Skeletal muscle tissue (tissue), 4 donors: ENCODE measurements around the gene NBPF3. TPM values are rescaled to one million over a fixed set of nuclear protein-coding genes. Genes with fewer than 3 reads are reported as not detected.

Source experiments
- H3K27ac ChIP-seq: one replicate; pipeline ENCODE4 v1.7.0; 2013; ENCODE audit warnings: mild to moderate bottlenecking, low read depth, low read length, inconsistent platforms
- H3K27me3 ChIP-seq, 3 donors: one replicate each; pipeline ENCODE4 v1.7.0; 2013; ENCODE audit warnings: low read length in 3 of 3; ENCODE audit not compliant: control insufficient read depth in 3 of 3, insufficient read depth in 3 of 3
- H3K36me3 ChIP-seq, 3 donors: one replicate each; pipeline ENCODE4 v1.7.0; 2013; ENCODE audit warnings: low read length in 3 of 3; ENCODE audit not compliant: control insufficient read depth in 3 of 3, insufficient read depth in 3 of 3
- H3K4me1 ChIP-seq, 3 donors: one replicate each; pipeline ENCODE4 v1.7.0; 2013; ENCODE audit warnings: low read length in 3 of 3, mild to moderate bottlenecking in 3 of 3; ENCODE audit not compliant: control insufficient read depth in 3 of 3, insufficient read depth in 3 of 3
- H3K4me3 ChIP-seq, 3 donors: one replicate each; pipeline ENCODE4 v1.7.0; 2013; ENCODE audit warnings: low read length in 3 of 3
- H3K9ac ChIP-seq, 3 donors: one replicate each; pipeline ENCODE4 v1.7.0; 2013; ENCODE audit warnings: low read length in 3 of 3, mild to moderate bottlenecking in 3 of 3, moderate library complexity in 2 of 3, low read depth in 1 of 3
- H3K9me3 ChIP-seq, 3 donors: one replicate each; pipeline ENCODE4 v1.7.0; 2013; ENCODE audit warnings: low read length in 3 of 3; ENCODE audit not compliant: control insufficient read depth in 3 of 3
- total RNA-seq: library from RNA; depleted of rRNA; stranded (reverse); fragments of >200 nt; gene quantifications from one replicate; pipeline ENCODE4 v1.2.3, GENCODE V29; 2014
- donor health status: Osteomylitis.

NBPF3 gene
- total RNA-seq, 1 donor from 2014 or later: 5.7 TPM

GRCh38 chr1:21491488-21492355 lies 51.8 kb downstream of the NBPF3 start:
- Histone ChIP-seq H3K9me3 (no peaks in the 10 kb centered on the region), H3K4me3 (no peak overlapping the region), H3K9ac (no peak overlapping the region), H3K36me3 (no peaks in the 10 kb centered on the region), H3K27ac (no peak overlapping the region), H3K4me1 (no peaks in the 10 kb centered on the region), H3K27me3 (peaks cover 23 to 35% (median 23%) of the 10 kb centered on the region in 3 donors)

- H3K9ac ChIP-seq: no peak overlapping the region
- no peak overlapping the region for H3K4me3 ChIP-seq
- H3K27ac ChIP-seq: no peak overlapping the region
- no peaks in the 10 kb centered on the region for H3K4me1 ChIP-seq
- H3K36me3 ChIP-seq: no peaks in the 10 kb centered on the region
- no peaks in the 10 kb centered on the region for H3K9me3 ChIP-seq
- peaks cover 25 to 38% (median 26%) of the 10 kb centered on the region in 3 donors for H3K27me3 ChIP-seq
Observed at GRCh38 chr1:21492356-21492625, 52.4 kb downstream of the NBPF3 start.

GRCh38 chr1:21494196-21494595 lies 54.3 kb downstream of the NBPF3 start:
- H3K4me3 ChIP-seq: no peak overlapping the region
- H3K9ac ChIP-seq: no peak overlapping the region
- H3K27ac ChIP-seq: no peak overlapping the region
- H3K27me3 ChIP-seq: peaks cover 19 to 32% (median 32%) of the 10 kb centered on the region in 3 donors
- no peaks in the 10 kb centered on the region for H3K36me3 ChIP-seq
- H3K4me1 ChIP-seq: no peaks in the 10 kb centered on the region
- no peaks in the 10 kb centered on the region for H3K9me3 ChIP-seq

GRCh38 chr1:21495225-21495820 lies 55.4 kb downstream of the NBPF3 start:
- no peak overlapping the region for H3K27ac ChIP-seq
- H3K4me3 ChIP-seq: no peak overlapping the region
- no peaks in the 10 kb centered on the region for H3K4me1 ChIP-seq
- no peak overlapping the region for H3K9ac ChIP-seq
- H3K36me3 ChIP-seq: no peaks in the 10 kb centered on the region
- no peaks in the 10 kb centered on the region for H3K9me3 ChIP-seq
- peaks cover 21 to 29% (median 26%) of the 10 kb centered on the region in 3 donors for H3K27me3 ChIP-seq

GRCh38 chr1:21496063-21496462 lies 56.1 kb downstream of the NBPF3 start:
- H3K9me3 ChIP-seq: no peaks in the 10 kb centered on the region
- no peak overlapping the region for H3K27ac ChIP-seq
- no peak overlapping the region for H3K9ac ChIP-seq
- H3K4me3 ChIP-seq: no peak overlapping the region
- H3K36me3 ChIP-seq: no peaks in the 10 kb centered on the region
- peaks cover 16 to 24% (median 23%) of the 10 kb centered on the region in 3 donors for H3K27me3 ChIP-seq
- H3K4me1 ChIP-seq: no peaks in the 10 kb centered on the region

GRCh38 chr1:21496886-21497285 lies 56.9 kb downstream of the NBPF3 start:
- no peak overlapping the region for H3K4me3 ChIP-seq
- no peak overlapping the region for H3K27ac ChIP-seq
- no peak overlapping the region for H3K9ac ChIP-seq
- H3K9me3 ChIP-seq: no peaks in the 10 kb centered on the region
- no peaks in the 10 kb centered on the region for H3K4me1 ChIP-seq
- peaks cover 14 to 21% (median 19%) of the 10 kb centered on the region in 3 donors for H3K27me3 ChIP-seq
- no peaks in the 10 kb centered on the region for H3K36me3 ChIP-seq

GRCh38 chr1:21497466-21498061 lies 57.6 kb downstream of the NBPF3 start:
- Histone ChIP-seq H3K9me3 (no peaks in the 10 kb centered on the region), H3K4me1 (no peaks in the 10 kb centered on the region), H3K4me3 (no peak overlapping the region), H3K36me3 (no peaks in the 10 kb centered on the region), H3K27ac (no peak overlapping the region), H3K9ac (no peak overlapping the region), H3K27me3 (peaks cover 10 to 19% (median 18%) of the 10 kb centered on the region in 3 donors)

- Histone ChIP-seq H3K27ac (no peak overlapping the region), H3K9ac (no peak overlapping the region), H3K4me3 (no peak overlapping the region), H3K9me3 (no peaks in the 10 kb centered on the region), H3K36me3 (no peaks in the 10 kb centered on the region), H3K4me1 (no peaks in the 10 kb centered on the region), H3K27me3 (peaks cover 10 to 26% (median 25%) of the 10 kb centered on the region in 3 donors)
Observed at GRCh38 chr1:21499283-21499950, 59.5 kb downstream of the NBPF3 start.

- Histone ChIP-seq H3K27ac (no peak overlapping the region), H3K4me3 (no peak overlapping the region), H3K27me3 (peaks cover 22 to 45% (median 31%) of the 10 kb centered on the region in 3 donors), H3K9me3 (no peaks in the 10 kb centered on the region), H3K36me3 (no peaks in the 10 kb centered on the region), H3K9ac (no peak overlapping the region), H3K4me1 (peaks cover 3 to 4% (median 3%) of the 10 kb centered on the region in 3 donors)
Observed at GRCh38 chr1:21503706-21504377, 63.9 kb downstream of the NBPF3 start.
